H1 (cell line): Measurements from ENCODE around the gene KIAA1671. TPM values are rescaled to one million over a fixed set of nuclear protein-coding genes. Genes with fewer than 3 reads are reported as not detected.

Experiments used
- CBX5 ChIP-seq: fragments of 300-800, 300-1000 bp; sonication (generic); IDR thresholded peaks from 2 replicates; pipeline ENCODE4 v1.7.1; 2016; ENCODE audit warnings: antibody characterized with exemption, low read length, low read depth
- EGR1 ChIP-seq: IDR thresholded peaks from 2 replicates; pipeline ENCODE4 v1.6.1; 2011; ENCODE audit warnings: low read depth, low read length, borderline replicate concordance
- KDM1A ChIP-seq: fragments of 200-600, 300-600 bp; sonication (generic); IDR thresholded peaks from 2 replicates; pipeline ENCODE4 v1.7.1; 2016; ENCODE audit warnings: mild to moderate bottlenecking, low read length, borderline replicate concordance
- NRF1 ChIP-seq: IDR thresholded peaks from 2 replicates; pipeline ENCODE4 v1.6.1; 2011; ENCODE audit warnings: mild to moderate bottlenecking, low read depth, low read length, improper control_type of control experiment
- SP4 ChIP-seq: IDR thresholded peaks from 2 replicates; pipeline ENCODE4 v1.6.1; 2012; ENCODE audit warnings: low read length, inconsistent platforms
- YY1 ChIP-seq: IDR thresholded peaks from 2 replicates; pipeline ENCODE4 v1.6.1; 2011; ENCODE audit warnings: low read depth, mild to moderate bottlenecking, low read length
- polyA plus RNA-seq, 7 experiments: library from polyadenylated mRNA; depleted of rRNA in 3 of 7; stranded (reverse) in 5 of 7; unstranded in 2 of 7; fragments of >200 nt in 5 of 7; fragments of 200-250 nt in 2 of 7; gene quantifications; 1 replicate in 5 of 7; 2 replicates in 1 of 7; 4 replicates in 1 of 7; pipeline versions ENCODE4 v1.2.1 to v1.2.3, GENCODE V29; 2011 to 2013; ENCODE audit warnings: missing spikeins in 2 of 7, mixed read lengths in 2 of 7
- total RNA-seq: library from RNA; stranded (reverse); fragmentation: NEBNext Ultra II Directional; extraction: Animal tissue kit (Norgen Biotek cat#: 25700); gene quantifications from 2 replicates; pipeline ENCODE4 v1.2.1, GENCODE V29; 2021

Gene KIAA1671
- total and polyA plus RNA-seq, 2 of the 8 experiments (the other 6 are each of a cell fraction or from before 2014, with no cell fraction given) = 6.4 to 23.9 TPM

- TF ChIP-seq NRF1 = no peak
- TF ChIP-seq EGR1 = no peak
- TF ChIP-seq CBX5 = no peak
- TF ChIP-seq YY1 = no peak
- no peak for TF ChIP-seq KDM1A
- no peak for TF ChIP-seq SP4
These were observed 258.3 kb downstream of the KIAA1671 start (continued) for GRCh38 chr22:25210793-25211192.
